Nucleus accumbens (tissue), 56 donors: ENCODE results near the gene SRSF1.
"Not testable (repeated sequence)": the region's sequence is repeated elsewhere in the genome, so short reads cannot be mapped to it uniquely, and the experiment has no call there.

Experiments
- DNase-seq, 56 donors: peaks; one replicate each; lab custom pipeline; 2025; lab: John Stamatoyannopoulos, UW

Gene SRSF1

GRCh38 chr17:57971572-57971971 lies 35.5 kb downstream of the SRSF1 start:
- DNase-seq: no peak

DNA sequence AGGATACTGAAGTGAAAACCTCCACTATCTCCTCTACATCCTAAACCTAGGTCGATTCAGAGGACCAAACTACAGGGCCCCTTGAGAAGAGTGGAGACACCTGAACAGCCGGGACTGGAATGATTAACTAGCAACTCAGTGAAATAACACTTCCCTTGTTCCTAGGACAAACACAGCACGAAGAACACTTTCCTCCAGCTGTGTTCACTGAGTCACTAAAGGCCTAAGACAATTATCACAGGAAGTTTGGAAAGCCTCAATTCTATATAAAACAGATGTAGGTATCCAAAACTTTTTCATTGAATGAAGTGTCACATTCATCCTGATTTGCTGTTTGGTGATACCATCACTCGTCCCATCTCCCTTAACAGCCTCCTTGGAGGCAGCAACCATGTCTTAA lies 36.3 kb downstream of the SRSF1 start:
- no peak for DNase-seq

GRCh38 chr17:57968456-57968855 lies 38.6 kb downstream of the SRSF1 start:
- DNase-seq: no peak

DNA sequence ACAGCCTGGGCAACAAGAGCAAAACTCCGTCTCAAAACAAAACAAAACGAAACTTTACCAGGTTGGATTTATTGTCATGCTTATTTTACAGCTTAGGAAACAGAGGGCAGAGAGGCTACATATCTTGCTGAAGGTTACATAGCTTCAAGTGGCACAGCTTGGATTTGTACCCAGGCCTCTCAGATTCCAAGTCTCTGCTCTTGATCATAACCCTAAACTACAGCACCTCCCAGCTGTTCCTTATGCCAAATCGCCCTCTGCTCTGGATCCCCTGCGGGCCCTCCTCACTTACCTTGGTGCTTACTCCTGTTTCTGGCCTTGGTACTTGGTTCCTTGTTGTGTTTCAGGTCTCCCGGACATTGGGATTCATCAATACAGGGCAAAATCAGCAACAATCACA lies 40.2 kb downstream of the SRSF1 start:
- no peak for DNase-seq

GRCh38 chr17:57966246-57966645 lies 40.8 kb downstream of the SRSF1 start:
- no peak for DNase-seq

- DNase-seq: no peak
Observed at GRCh38 chr17:57965521-57966160, 41.4 kb downstream of the SRSF1 start.

DNA sequence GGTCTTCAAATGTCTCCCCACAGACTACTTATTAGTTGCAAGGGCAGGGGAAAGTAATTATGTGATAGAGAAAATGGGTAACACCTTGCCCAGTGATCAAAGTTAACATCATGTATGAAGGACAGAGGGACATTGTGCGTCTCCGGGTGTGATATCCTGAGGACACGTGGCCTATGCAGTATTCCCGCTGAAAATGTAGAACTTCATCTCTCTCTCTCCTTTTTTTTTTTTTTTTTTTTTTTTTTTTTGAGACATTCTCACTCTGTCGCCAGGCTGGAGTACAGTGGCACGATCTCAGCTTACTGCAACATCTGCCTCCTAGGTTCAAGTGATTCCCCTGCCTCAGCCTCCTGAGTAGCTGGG lies 43.9 kb downstream of the SRSF1 start:
- no peak for DNase-seq

DNA sequence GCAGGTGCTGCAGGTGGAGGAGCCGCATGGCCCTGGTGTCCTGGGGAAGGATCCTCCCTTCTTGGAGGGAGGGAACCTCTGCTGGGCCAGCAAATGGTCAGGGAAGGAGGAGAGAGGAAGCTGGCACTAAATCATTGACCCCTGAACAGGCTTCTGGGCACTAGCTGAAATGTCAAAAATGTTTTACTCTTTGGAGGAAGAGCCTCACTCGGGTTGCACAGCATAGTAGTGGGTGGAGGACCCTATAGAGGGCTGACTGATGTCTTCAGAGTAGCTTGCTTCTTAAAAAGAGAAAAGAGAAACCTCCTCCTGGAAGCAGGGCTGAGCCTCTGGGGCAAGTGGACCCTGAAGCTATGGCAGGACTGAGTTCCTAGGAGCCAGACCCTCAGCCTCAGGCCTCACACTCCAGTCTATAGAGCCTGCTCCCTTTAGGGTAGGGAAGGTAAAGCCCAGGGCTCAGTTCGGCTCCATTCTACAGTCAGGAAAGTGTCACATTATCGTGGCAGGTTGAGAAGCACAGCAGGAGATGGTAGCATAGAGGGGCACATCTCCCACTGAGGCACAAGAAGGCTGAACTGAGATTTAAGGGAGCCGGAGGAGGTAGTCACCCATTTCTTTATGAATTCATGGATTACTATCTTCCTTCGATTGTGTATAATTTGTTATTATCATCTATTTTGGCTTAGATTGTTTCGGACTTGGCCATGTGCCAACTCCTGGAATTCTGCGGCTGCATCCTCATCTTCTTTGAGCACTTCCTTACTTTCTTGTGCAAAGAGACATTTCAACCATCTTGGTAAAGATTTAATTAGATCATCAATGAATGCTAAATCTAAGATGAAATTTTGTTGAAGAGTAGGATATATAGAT lies 44.5 kb downstream of the SRSF1 start:
- DNase-seq: no peak

DNA sequence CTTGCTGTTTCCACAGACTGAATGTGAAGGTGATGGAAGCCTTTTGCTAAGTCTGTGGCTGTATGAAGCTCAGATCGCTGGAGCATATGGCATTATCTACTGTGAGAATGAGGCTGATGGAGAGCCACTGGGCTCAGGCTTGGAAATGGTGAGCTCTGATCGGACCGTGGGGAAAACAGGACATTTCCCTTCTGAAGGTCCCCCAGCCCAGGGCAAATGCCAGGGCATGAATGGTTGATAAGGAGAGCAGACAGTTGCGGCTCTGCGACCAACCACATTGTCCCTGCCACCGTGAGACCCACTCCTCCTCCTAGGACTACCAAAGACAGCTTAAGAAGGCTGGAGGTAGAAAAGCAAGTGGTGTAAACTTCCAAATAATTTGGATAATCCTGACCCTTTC lies 47.1 kb downstream of the SRSF1 start:
- DNase-seq: no peak

GRCh38 chr17:57958391-57958790 lies 48.7 kb downstream of the SRSF1 start:
- not testable (repeated sequence) for DNase-seq

GRCh38 chr17:57957886-57958285 lies 49.2 kb downstream of the SRSF1 start:
- DNase-seq: no peak

- no peak for DNase-seq
Observed at GRCh38 chr17:57957120-57957850, 49.8 kb downstream of the SRSF1 start.

DNA sequence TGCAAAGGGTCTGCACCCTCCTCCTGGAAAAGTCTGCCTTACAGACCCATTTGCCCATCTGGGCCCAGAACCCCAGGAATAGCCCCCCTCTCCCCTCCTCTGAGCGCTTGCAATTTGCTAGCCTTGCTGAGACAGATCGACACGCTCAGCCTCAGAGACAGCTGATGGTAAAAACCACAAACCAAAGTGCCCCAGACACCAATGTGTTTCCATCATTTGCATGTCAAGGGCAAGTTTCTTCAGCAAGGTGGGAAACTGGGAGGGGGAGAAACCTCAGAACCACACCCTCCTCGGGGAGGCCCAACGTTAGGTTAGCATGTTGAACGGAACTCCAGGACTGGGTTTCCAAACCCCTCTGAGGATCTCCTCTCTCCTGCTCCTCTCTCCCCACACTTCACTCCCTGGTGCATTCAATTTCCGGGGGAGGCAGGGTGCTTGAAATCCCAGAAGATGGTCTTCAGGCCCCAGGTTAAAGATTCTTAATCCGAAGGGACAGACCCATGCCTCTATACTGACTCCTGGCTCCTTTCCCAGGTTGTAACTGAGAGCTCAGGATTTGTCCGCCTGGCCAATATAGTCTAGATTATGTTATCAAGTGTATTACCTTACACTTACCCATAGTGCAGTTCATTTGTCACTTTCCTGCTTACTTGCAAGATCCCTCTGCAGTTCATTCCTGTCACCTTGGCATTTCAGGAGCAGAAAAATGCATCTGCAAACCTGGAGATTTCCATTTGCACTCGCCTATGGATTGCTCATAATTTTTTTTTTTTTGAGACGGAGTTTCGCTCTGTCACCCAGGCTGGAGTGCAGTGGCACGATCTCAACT lies 50.5 kb downstream of the SRSF1 start:
- DNase-seq: no peak

DNA sequence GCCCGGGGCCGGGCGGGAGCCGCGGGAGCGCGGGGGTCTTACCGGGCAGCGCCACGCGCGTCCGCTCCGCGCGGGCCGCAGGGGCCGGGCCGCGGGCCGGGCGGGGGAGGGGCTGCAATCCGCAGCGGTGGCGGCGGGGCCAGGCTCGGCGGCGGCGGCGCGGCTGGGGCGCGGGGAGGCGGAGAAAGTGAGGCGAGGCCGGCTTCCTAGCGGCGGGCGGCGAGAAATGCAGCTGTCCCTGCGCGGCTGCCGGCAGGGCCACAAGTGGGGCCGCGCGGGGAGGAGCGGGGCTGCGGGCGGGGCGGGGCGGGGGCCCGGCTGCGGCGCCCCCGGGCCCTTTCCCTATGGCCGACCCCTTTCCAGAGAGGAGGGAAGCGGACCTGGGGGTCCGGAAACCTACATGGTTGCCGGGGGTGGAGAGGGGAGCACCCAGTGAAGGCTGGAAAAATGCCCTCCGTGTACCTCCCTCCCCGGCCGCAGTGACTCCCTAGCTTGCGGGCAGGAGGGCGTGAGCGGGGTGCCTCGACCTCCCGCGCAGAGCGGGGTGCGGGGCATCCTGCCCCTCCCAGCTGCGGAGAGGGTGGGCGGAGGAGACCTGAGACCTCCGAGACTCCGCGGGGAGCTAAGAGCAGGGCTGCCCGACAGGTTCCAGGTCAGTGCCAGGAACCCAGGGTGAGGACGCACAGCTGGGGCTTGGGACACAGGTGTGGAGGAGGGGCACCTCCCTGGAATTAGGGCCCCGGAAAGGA lies 51.7 kb downstream of the SRSF1 start, which contains the start of gene CUEDC1:
Gene CUEDC1, minus strand, starts transcription at position 230 of the 749 bp plus-strand sequence. CDS start 69,848 bp downstream, outside the sequence.
- peak in 47 of 56 donors; percentile 33 to 94 (median 65) for DNase-seq

DNA sequence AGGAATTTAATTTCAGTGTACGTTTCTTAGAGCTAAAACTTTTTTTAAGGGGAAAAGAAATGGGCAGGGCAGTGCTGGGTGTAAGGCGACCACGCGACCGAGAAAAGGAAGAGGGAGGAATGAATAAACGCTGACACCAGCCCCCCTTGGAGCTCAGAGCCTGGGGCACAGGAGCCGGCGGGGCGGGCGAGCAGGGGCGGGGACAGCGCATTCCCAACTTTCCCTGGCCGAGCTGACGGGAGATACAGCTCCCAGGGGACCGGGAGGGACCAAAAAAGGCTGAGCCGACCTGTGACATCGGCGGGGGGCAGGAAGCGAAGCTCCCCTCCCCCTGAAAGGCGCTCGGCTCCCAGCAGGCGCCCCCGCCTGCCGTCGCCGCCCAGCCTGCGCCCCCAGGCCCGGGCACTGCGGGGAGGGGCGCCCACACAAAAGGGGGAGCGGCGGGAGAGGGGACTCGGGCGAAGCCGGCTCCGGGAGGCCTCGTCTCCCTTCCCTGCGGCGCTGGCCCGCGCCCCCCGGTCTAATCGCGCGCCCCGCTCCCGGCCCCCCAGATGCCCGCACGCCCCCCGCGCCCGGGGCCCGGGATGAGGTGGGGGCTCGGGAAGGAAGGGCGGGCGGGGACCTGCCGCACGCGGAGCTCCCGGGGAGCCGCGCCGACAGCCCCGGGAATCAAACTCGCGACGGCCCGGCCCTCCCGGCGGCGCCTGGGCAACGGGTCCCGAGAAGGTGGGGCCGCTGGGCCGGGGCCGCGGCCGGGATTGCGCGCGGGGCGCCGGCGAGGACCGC lies 52.5 kb downstream of the SRSF1 start:
- peak in 41 of 56 donors; percentile 25 to 76 (median 56) for DNase-seq

- DNase-seq: no peak
Observed at GRCh38 chr17:57953705-57954396, 53.2 kb downstream of the SRSF1 start.
